GM23338 (cell line): ENCODE data around the gene MAGOH.

Source experiments
- CTCF ChIP-seq, 2 experiments: fragments of 200-600 bp in 1 of 2; sonication (generic) in 1 of 2; conservative IDR thresholded peaks; 2 replicates each; pipeline versions ENCODE4 v1.5.1 to v1.6.1; 2016 to 2017; ENCODE audit warnings: antibody characterized with exemption in 2 of 2, low read depth in 2 of 2, mild to moderate bottlenecking in 2 of 2, moderate library complexity in 1 of 2
- ETS1 ChIP-seq: IDR thresholded peaks from 2 replicates; pipeline ENCODE4 v1.6.1; 2016; ENCODE audit warnings: antibody characterized with exemption
- EZH2 ChIP-seq: fragments of 200-600 bp; sonication (generic); IDR thresholded peaks from one replicate; pipeline ENCODE4 v1.8.0; 2017; ENCODE audit warnings: antibody characterized with exemption, mild to moderate bottlenecking, low read depth; ENCODE audit not compliant: unreplicated experiment
- EZH2phosphoT487 ChIP-seq: fragments of 200-600 bp; sonication (generic); IDR thresholded peaks from one replicate; pipeline ENCODE4 v1.8.1; 2018; ENCODE audit warnings: antibody characterized with exemption; ENCODE audit not compliant: unreplicated experiment
- JUNB ChIP-seq: IDR thresholded peaks from one replicate; pipeline ENCODE4 v1.6.1; 2016; ENCODE audit warnings: antibody characterized with exemption; ENCODE audit not compliant: unreplicated experiment
- POLR2AphosphoS5 ChIP-seq: IDR thresholded peaks from 2 replicates; pipeline ENCODE4 v1.6.1; 2016; ENCODE audit warnings: antibody characterized with exemption, low read depth
- REST ChIP-seq: IDR thresholded peaks from one replicate; pipeline ENCODE4 v1.6.1; 2018; ENCODE audit warnings: antibody characterized with exemption; ENCODE audit not compliant: unreplicated experiment
- ZNF331 ChIP-seq: fragments of 250-450 bp; sonication (Bioruptor Pico); IDR thresholded peaks from 2 replicates; pipeline ENCODE4 v1.5.0; 2020; ENCODE audit warnings: low read depth, mild to moderate bottlenecking, moderate library complexity
- ZNF462 ChIP-seq: fragments of 250-450 bp; sonication (Bioruptor Pico); IDR thresholded peaks from 2 replicates; pipeline ENCODE4 v1.5.0; 2020; ENCODE audit warnings: mild to moderate bottlenecking, moderate library complexity

DNA sequence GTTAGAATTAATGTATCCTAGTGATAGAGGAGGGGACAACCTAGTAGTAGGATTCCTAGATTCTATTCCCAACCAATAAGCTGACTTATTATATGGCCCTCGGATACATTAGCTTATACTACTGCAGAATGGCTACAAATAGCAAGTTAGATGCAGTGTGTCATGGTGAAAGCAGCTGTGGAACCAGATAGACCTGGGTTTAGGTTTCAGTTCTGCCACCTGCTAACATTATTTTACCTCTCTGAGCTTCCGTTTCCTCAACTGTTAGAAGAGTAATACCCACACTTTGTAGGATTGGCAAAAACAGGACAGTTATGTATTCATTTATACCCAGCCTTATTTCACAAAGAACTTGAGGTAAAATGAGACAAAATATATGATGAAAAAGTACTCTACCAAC, 21.6 kb upstream of the MAGOH start:
- no peak for TF ChIP-seq CTCF (conservative IDR thresholded peaks at IDR 0.05; ENCODE audit: low read depth in 2 of 2)
- no peak for TF ChIP-seq EZH2
- no peak for TF ChIP-seq POLR2AphosphoS5
- no peak for TF ChIP-seq REST
- no peak for TF ChIP-seq EZH2phosphoT487
- no peak for TF ChIP-seq JUNB
- TF ChIP-seq ZNF331 (CRISPR knock-in tag): no peak
- TF ChIP-seq ZNF462: no peak
- no peak for TF ChIP-seq ETS1
